Measurements from ENCODE around the gene SORCS2.

GRCh38 chr4:7540654-7541413 lies 348.5 kb downstream of the SORCS2 start:
- TF ChIP-seq CTCF (IDR thresholded peaks at IDR 0.05) (no peak), POLR2A (IDR thresholded peaks at IDR 0.05) (no peak), POLR2AphosphoS5 (IDR thresholded peaks at IDR 0.05) (no peak)
